Neural crest cell (in vitro differentiated cells): ENCODE data around the gene CDC25A. TPM values are rescaled to one million over a fixed set of nuclear protein-coding genes. Genes with fewer than 3 reads are reported as not detected.

Experiments used
- DNase-seq: peaks from one replicate; pipeline ENCODE4 v3.0.0; 2021; ENCODE audit warnings: low read depth, mixed read lengths, low spot score
- H3K27ac Mint-ChIP-seq: one replicate; pipeline ENCODE4 v1.8.0; 2021; ENCODE audit warnings: mild to moderate bottlenecking, mixed read lengths; ENCODE audit not compliant: unreplicated experiment
- H3K27me3 Mint-ChIP-seq: 2 replicates; pipeline ENCODE4 v1.8.0; 2021; ENCODE audit warnings: low read depth, mild to moderate bottlenecking, mixed read lengths
- H3K36me3 Mint-ChIP-seq: 2 replicates; pipeline ENCODE4 v1.8.0; 2021; ENCODE audit warnings: low read depth, mild to moderate bottlenecking, mixed read lengths
- H3K4me1 Mint-ChIP-seq: 2 replicates; pipeline ENCODE4 v1.8.0; 2021; ENCODE audit warnings: mixed read lengths
- H3K4me3 Mint-ChIP-seq: one replicate; pipeline ENCODE4 v1.8.0; 2021; ENCODE audit warnings: mild to moderate bottlenecking, mixed read lengths
- H3K9me3 Mint-ChIP-seq: 2 replicates; pipeline ENCODE4 v1.8.0; 2021; ENCODE audit warnings: mixed read lengths
- total RNA-seq: library from RNA; stranded (reverse); gene quantifications from 2 replicates; pipeline ENCODE4 v1.2.1, GENCODE V29; 2021
- TF ChIP-seq, protein P1 (sequence below): fragments of 200-600 bp; sonication (generic); conservative IDR thresholded peaks from 2 replicates; pipeline ENCODE4 v1.5.0; 2021; ENCODE audit warnings: antibody characterized with exemption, mild to moderate bottlenecking

CDC25A gene
- total RNA-seq, 1 donor from 2014 or later: 63.0 TPM

DNA sequence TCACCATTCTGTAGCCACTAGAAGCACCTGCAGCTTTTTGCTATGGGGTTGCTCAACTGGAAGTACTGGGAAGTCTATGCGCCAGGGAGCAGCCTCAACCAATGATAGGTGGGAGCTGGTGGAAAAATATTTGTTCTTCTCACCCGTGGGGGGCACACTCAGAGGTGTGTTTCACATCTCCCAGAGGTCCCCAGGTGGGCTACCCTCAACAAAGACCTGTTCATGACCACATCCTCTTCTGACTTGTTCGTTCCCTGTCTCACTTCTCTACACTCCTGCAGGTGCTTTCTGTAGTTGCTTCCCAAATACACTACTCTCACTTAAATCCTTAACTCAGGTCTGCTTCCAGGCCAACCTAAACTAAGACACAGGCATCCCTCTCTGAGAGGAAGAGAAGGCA is 38.7 kb upstream of the CDC25A start:
- no peaks in the 10 kb centered on the region for H3K9me3 Mint-ChIP-seq
- no peak for DNase-seq
- H3K27me3 Mint-ChIP-seq: peaks cover 4% of the 10 kb centered on the region
- TF ChIP-seq, protein P1, sequence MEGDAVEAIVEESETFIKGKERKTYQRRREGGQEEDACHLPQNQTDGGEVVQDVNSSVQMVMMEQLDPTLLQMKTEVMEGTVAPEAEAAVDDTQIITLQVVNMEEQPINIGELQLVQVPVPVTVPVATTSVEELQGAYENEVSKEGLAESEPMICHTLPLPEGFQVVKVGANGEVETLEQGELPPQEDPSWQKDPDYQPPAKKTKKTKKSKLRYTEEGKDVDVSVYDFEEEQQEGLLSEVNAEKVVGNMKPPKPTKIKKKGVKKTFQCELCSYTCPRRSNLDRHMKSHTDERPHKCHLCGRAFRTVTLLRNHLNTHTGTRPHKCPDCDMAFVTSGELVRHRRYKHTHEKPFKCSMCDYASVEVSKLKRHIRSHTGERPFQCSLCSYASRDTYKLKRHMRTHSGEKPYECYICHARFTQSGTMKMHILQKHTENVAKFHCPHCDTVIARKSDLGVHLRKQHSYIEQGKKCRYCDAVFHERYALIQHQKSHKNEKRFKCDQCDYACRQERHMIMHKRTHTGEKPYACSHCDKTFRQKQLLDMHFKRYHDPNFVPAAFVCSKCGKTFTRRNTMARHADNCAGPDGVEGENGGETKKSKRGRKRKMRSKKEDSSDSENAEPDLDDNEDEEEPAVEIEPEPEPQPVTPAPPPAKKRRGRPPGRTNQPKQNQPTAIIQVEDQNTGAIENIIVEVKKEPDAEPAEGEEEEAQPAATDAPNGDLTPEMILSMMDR: no peak
- no peak overlapping the region for H3K27ac Mint-ChIP-seq
- no peaks in the 10 kb centered on the region for H3K36me3 Mint-ChIP-seq
- no peaks in the 10 kb centered on the region for H3K4me1 Mint-ChIP-seq
- H3K4me3 Mint-ChIP-seq: no peak overlapping the region

DNA sequence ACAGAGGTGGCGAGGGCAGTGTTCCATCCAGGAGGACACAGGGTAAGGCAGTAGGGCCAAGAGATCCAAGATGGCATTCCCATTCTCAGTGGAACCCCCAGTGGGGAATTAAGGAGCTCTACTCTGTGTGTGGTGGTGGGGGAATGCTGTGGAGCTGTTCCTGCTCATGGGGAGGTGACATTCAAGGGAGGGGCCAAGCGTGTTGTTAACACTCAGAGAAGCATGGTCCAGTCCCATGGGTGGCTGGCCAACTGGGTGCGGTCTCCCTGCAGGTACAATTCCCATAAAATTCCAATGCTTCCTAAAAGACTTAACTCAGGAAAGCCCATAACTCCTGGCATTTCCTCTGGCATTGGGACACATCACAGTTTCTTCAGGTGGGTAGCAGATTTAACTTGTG is 37.4 kb upstream of the CDC25A start:
- no peak overlapping the region for H3K27ac Mint-ChIP-seq
- no peaks in the 10 kb centered on the region for H3K9me3 Mint-ChIP-seq
- H3K4me1 Mint-ChIP-seq: no peaks in the 10 kb centered on the region
- peaks cover 4% of the 10 kb centered on the region for H3K27me3 Mint-ChIP-seq
- H3K36me3 Mint-ChIP-seq: no peaks in the 10 kb centered on the region
- DNase-seq: no peak
- no peak overlapping the region for H3K4me3 Mint-ChIP-seq
- TF ChIP-seq, protein P1: no peak

DNA sequence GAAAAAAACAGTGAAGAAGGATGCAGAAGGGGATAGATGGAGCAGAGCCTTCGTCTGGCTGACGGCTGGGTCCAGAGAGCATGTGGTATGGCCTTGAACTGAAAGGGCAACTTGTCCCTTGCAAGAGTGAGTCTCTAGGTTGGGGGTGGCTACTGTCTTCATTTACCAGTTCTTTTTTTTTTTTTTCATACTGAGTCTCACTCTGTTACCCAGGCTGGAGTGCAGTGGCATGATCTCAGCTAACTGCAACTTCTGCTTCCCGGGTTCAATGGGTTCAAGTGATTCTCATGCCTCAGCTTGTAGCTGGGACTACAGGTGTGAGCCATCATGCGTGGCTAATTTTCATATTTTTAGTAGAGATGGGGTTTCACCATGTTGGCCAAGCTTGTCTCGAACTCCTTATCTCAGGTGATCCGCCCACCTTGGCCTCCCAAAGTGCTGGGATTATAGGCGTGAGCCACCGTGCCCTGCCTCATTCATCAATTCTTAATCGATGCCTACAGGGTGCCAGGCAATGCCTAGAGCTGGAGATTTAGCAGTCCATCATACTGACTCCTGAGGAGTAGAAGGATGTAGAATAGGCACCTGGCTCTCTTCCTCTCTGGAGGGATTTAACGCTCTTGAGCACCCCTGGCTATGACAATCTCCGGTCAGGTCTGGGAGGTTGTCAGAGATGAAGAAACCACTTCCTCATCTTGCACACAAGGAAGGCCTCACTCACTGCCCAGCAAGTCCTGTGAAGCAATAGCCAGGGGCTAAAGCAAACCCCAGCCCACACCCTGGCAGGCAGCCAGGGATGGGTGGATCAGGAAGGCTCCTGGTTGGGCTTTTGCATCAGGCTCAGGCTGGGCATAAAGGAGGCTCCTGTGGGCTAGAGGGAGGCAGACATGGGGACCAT is 34.6 kb upstream of the CDC25A start, which contains the start of gene CAMP:
Gene CAMP (plus strand): TSS at position 880 of the 898 bp plus-strand sequence. CDS start 17 bp downstream, at position 897.
- TF ChIP-seq, protein P1: no peak
- Mint-ChIP-seq H3K9me3 (no peaks in the 10 kb centered on the region), H3K27me3 (peaks cover 4% of the 10 kb centered on the region), H3K36me3 (no peaks in the 10 kb centered on the region), H3K4me3 (no peak within 1 kb of the TSS), H3K4me1 (no peaks in the 10 kb centered on the region), H3K27ac (no peak within 1 kb of the TSS)
- no peak for DNase-seq

DNA sequence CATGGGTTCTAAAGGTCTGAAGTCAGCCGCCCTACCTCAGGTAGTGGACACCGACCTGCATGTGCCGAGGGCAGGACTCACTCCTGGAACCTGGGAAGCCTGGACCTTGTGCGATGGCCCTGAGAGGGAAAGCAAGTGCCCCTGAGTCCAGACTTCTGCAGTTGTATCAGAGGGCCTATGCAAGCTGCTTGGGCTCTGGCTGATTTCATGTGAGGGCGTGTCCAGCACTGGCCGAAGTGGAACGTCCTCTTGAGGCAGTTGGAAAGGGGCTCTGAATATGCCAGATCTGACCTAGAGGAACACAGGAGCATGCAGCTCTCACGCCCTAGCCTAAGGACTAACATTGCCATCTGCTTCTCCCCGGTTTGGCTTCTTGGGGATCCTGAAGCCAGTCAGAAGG is 32.5 kb upstream of the CDC25A start:
- Mint-ChIP-seq H3K4me1 (no peaks in the 10 kb centered on the region), H3K27me3 (no peaks in the 10 kb centered on the region), H3K4me3 (no peak overlapping the region), H3K27ac (no peak overlapping the region), H3K9me3 (no peaks in the 10 kb centered on the region), H3K36me3 (no peaks in the 10 kb centered on the region)
- TF ChIP-seq, protein P1: no peak
- DNase-seq: no peak

DNA sequence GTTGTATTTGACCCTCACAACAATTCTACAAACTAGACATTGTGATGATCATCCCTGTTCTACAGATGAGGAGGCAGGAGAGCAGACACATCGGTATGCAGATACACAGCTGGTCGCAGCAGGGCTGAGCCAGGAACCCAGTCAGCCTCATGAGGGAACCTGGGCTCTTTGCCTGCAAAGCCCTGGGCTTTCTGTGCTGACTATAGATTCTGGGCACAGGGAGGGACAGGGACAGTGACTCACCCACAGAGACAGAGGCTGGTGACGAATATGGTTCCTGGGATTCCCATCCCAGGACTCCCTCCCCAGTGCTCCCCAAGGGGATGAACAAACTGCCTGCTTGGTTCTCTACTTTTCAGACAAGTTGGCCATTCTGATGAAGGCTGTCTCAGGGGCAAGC is 31.3 kb upstream of the CDC25A start:
- DNase-seq: no peak
- Mint-ChIP-seq H3K27me3 (no peaks in the 10 kb centered on the region), H3K4me1 (no peaks in the 10 kb centered on the region), H3K4me3 (no peak overlapping the region), H3K27ac (no peak overlapping the region), H3K9me3 (no peaks in the 10 kb centered on the region), H3K36me3 (no peaks in the 10 kb centered on the region)
- TF ChIP-seq, protein P1: no peak
